Heart right ventricle (tissue), 16 donors: ENCODE measurements around the gene PIK3C3. TPM values are rescaled to one million over a fixed set of nuclear protein-coding genes. Genes with fewer than 3 reads are reported as not detected.
"Not testable (repeated sequence)": the region's sequence is repeated elsewhere in the genome, so short reads cannot be mapped to it uniquely, and the experiment has no call there.

Source experiments
- ATAC-seq, 8 donors: fragments of 200-7000 bp; cut with Tn5 transposase; one replicate each; pipeline ENCODE4 v1.9.1; 2020; ENCODE audit warnings: mild to moderate bottlenecking in 8 of 8, moderate library complexity in 8 of 8, moderate number of reproducible peaks in 1 of 8
- DNase-seq, 2 donors: peaks; one replicate each; pipeline ENCODE4 v3.0.0-alpha.2; 2020
- H3K27ac ChIP-seq, 10 donors: fragments of 200-600 bp; sonication (generic) in 2 of 10; one replicate each; pipeline versions ENCODE4 v1.5.0 to v1.8.0; 2020 to 2022; ENCODE audit warnings: mild to moderate bottlenecking in 3 of 10
- H3K27me3 ChIP-seq, 7 donors: fragments of 200-600 bp; one replicate each; pipeline ENCODE4 v1.8.0; 2021 to 2022; ENCODE audit warnings: mild to moderate bottlenecking in 2 of 7
- H3K36me3 ChIP-seq, 9 donors: fragments of 200-600 bp; sonication (generic) in 1 of 9; one replicate each; pipeline versions ENCODE4 v1.5.0 to v1.8.0; 2020 to 2022; ENCODE audit warnings: mild to moderate bottlenecking in 2 of 9
- H3K4me1 ChIP-seq, 9 donors: fragments of 200-600 bp; sonication (generic) in 1 of 9; one replicate each; pipeline versions ENCODE4 v1.5.0 to v1.8.0; 2020 to 2022; ENCODE audit warnings: mild to moderate bottlenecking in 4 of 9
- H3K4me3 ChIP-seq, 10 donors: fragments of 200-600 bp; sonication (generic) in 2 of 10; one replicate each; pipeline versions ENCODE4 v1.5.0 to v1.8.0; 2020 to 2022; ENCODE audit warnings: mild to moderate bottlenecking in 7 of 10, moderate library complexity in 2 of 10
- H3K9me3 ChIP-seq, 11 donors: fragments of 200-600 bp in 10 of 11; sonication (generic) in 2 of 11; one replicate each; pipeline versions ENCODE4 v1.5.0 to v1.8.0; 2013 to 2022; ENCODE audit warnings: mild to moderate bottlenecking in 2 of 11, control low read depth in 1 of 11, moderate library complexity in 1 of 11
- CTCF ChIP-seq, 9 donors: fragments of 200-600 bp; sonication (generic) in 2 of 9; IDR thresholded peaks; one replicate each; pipeline versions ENCODE4 v1.5.0 to v1.8.0; 2021 to 2022; ENCODE audit warnings: antibody characterized with exemption in 9 of 9, mild to moderate bottlenecking in 5 of 9, moderate library complexity in 1 of 9
- WGBS, 2 donors: extraction: QIAGEN DNeasy Blood & Tissue Kit; methylation state at CpG; one replicate each; pipeline ENCODE4 v1.1.7; 2013; ENCODE audit warnings: inconsistent platforms in 1 of 2; 5-methylcytosine and 5-hydroxymethylcytosine counted together
- intact Hi-C, 10 donors: fragments of 100-400 bp; cut with DNase I; formaldehyde crosslinking; loops; one replicate each; pipeline versions ENCODE4 v1.11.1 to v1.14.2; 2022
- polyA plus RNA-seq, 2 donors: library from polyadenylated mRNA; stranded (reverse); fragments of 200-250 nt; gene quantifications; one replicate each; pipeline ENCODE4 v1.2.3, GENCODE V29; 2013
- total RNA-seq, 10 donors: library from RNA; stranded (reverse); fragmentation: NEBNext Ultra II Directional in 3 of 10; extraction: Animal tissue kit (Norgen Biotek cat#: 25700) in 3 of 10; gene quantifications; one replicate each; pipeline versions ENCODE4 v1.2.1 to v1.2.4, GENCODE V29; 2021 to 2023
- donor health status: Arrhythmogenic right ventricular cardiomyopathy.
- donor health status: ischemic (EF 13 %, LVEDD 7.1; RV severe dilation, severe dysfunction).
- donor health status: healthy with polysubstance abuse.
- donor health status: DM: no; HTN: yes; CAD: no.
- donor health status: DM: no; HTN: no; CAD: no.
- donor health status: ischemic (EF 25% LVEDD 6.9; RV normal size, moderate dysfunction).
- donor health status: ischemic (EF 25% LVEDD 5.7; RV mildly dilated, moderate dysfunction).
- donor health status: healthy.
- donor health status: DM: yes; HTN: yes; CAD: no.
- donor health status: Ischemic cardiomyopathy.
- donor health status: ischemic (EF 35%, LVEDD 5.7; RV mildly dilated, moderate dysfunction).
- donor health status: nonischemic (EF 11% LVEDD 7.7; RV severe dilation, severe dysfunction).
- donor health status: DM: yes; HTN: yes; CAD: no.
- donor health status: PGD.
- donor health status: ischemic (EF 29% LVEDD 5.4; RV normal size, mild dysfunction).
- donor health status: nonischemic (EF 23%, LVEDD 6.1; RV moderate dilation, normal function).

PIK3C3 gene
- total and polyA plus RNA-seq, 12 donors: 20.8 to 41.4 (median 30.9) TPM

- 64 to 69% methylated on average over 1 of the region's 1 CpG for WGBS, 2 donors
- H3K4me3 ChIP-seq: no peak overlapping the region
- no peak for DNase-seq
- no peak for TF ChIP-seq CTCF (IDR thresholded peaks at IDR 0.05)
- no peaks in the 10 kb centered on the region for H3K27me3 ChIP-seq
- H3K27ac ChIP-seq: no peak overlapping the region
- H3K9me3 ChIP-seq: no peaks in the 10 kb centered on the region
- H3K4me1 ChIP-seq: no peaks in the 10 kb centered on the region
- ATAC-seq: no peak
- peaks cover 0 to 100% (median 34%) of the 10 kb centered on the region in 9 donors for H3K36me3 ChIP-seq
- intact Hi-C loops: no loop called here
Measured at GRCh38 chr18:42041793-42042192, 86.8 kb downstream of the PIK3C3 start.

GRCh38 chr18:42045346-42045745, 90.3 kb downstream of the PIK3C3 start:
- Histone ChIP-seq H3K9me3 (no peaks in the 10 kb centered on the region), H3K36me3 (peaks cover 0 to 100% (median 14%) of the 10 kb centered on the region in 9 donors), H3K27me3 (no peaks in the 10 kb centered on the region), H3K4me3 (no peak overlapping the region), H3K27ac (no peak overlapping the region), H3K4me1 (peaks cover 0 to 11% (median 0%) of the 10 kb centered on the region in 9 donors)
- TF ChIP-seq CTCF (IDR thresholded peaks at IDR 0.05): no peak
- WGBS, 2 donors: 93 to 100% methylated on average over 1 of the region's 1 CpG
- ATAC-seq: no peak
- DNase-seq: no peak
- intact Hi-C loops: no loop called here

- Histone ChIP-seq H3K27me3 (no peaks in the 10 kb centered on the region), H3K4me3 (no peak overlapping the region), H3K9me3 (no peaks in the 10 kb centered on the region), H3K4me1 (peaks cover 0 to 11% (median 0%) of the 10 kb centered on the region in 9 donors), H3K36me3 (peaks cover 0 to 91% (median 13%) of the 10 kb centered on the region in 9 donors), H3K27ac (no peak overlapping the region)
- ATAC-seq (no peak), DNase-seq (no peak)
- no peak for TF ChIP-seq CTCF (IDR thresholded peaks at IDR 0.05)
- intact Hi-C loops: no loop called here
Measured at GRCh38 chr18:42047721-42048120, 92.7 kb downstream of the PIK3C3 start.

GRCh38 chr18:42048158-42048557, 93.1 kb downstream of the PIK3C3 start:
- intact Hi-C loops: no loop called here
- H3K27me3 ChIP-seq: no peaks in the 10 kb centered on the region
- H3K36me3 ChIP-seq: peaks cover 0 to 86% (median 13%) of the 10 kb centered on the region in 9 donors
- H3K4me3 ChIP-seq: no peak overlapping the region
- DNase-seq: no peak
- H3K4me1 ChIP-seq: peaks cover 0 to 14% (median 0%) of the 10 kb centered on the region in 9 donors
- peak in 1 of 8 donors; percentile 42 for ATAC-seq
- no peak overlapping the region for H3K27ac ChIP-seq
- WGBS, 2 donors: 87 to 88% methylated on average over 2 of the region's 2 CpGs
- TF ChIP-seq CTCF (IDR thresholded peaks at IDR 0.05): no peak
- H3K9me3 ChIP-seq: no peaks in the 10 kb centered on the region

- H3K4me3 ChIP-seq, intact Hi-C loops, ATAC-seq, H3K27ac ChIP-seq, H3K27me3 ChIP-seq, DNase-seq, H3K9me3 ChIP-seq: not testable (repeated sequence)
- H3K36me3 ChIP-seq: peaks cover 0 to 72% (median 10%) of the 10 kb centered on the region in 9 donors
- H3K4me1 ChIP-seq: peaks cover 0 to 18% (median 0%) of the 10 kb centered on the region in 9 donors
- WGBS, 2 donors: 97 to 99% methylated on average over 15 of the region's 15 CpGs
Measured at GRCh38 chr18:42049536-42049935, 94.5 kb downstream of the PIK3C3 start.
